ENCODE data around the gene CDK14.
"Not testable (repeated sequence)": the region's sequence is repeated elsewhere in the genome, so short reads cannot be mapped to it uniquely, and the experiment has no call there.

CDK14 gene

GRCh38 chr7:90777465-90777864 is 181.3 kb downstream of the CDK14 start:
- DNase-seq (ENCODE audit: low spot score) (no peak), FAIRE-seq (no peak)

- DNase-seq (ENCODE audit: low spot score) (no peak), FAIRE-seq (no peak)
Measured at GRCh38 chr7:90777886-90778285, 181.8 kb downstream of the CDK14 start.

- DNase-seq (ENCODE audit: low spot score) (no peak), FAIRE-seq (no peak)
Measured at GRCh38 chr7:90788052-90788451, 191.9 kb downstream of the CDK14 start.

- no peak for DNase-seq (ENCODE audit: low spot score)
- no peak for FAIRE-seq
Measured at GRCh38 chr7:90789736-90790306, 193.7 kb downstream of the CDK14 start.

- no peak for FAIRE-seq
- no peak for DNase-seq (ENCODE audit: low spot score)
Measured at GRCh38 chr7:90791596-90791995, 195.5 kb downstream of the CDK14 start.

GRCh38 chr7:90792301-90792700 is 196.2 kb downstream of the CDK14 start:
- DNase-seq (ENCODE audit: low spot score) (no peak), FAIRE-seq (no peak)

GRCh38 chr7:90794234-90794633 is 198.1 kb downstream of the CDK14 start:
- DNase-seq (ENCODE audit: low spot score); FAIRE-seq: not testable (repeated sequence)

- no peak for FAIRE-seq
Measured at GRCh38 chr7:90797596-90797995, 201.5 kb downstream of the CDK14 start.

GRCh38 chr7:90804370-90804769 is 208.2 kb downstream of the CDK14 start:
- FAIRE-seq: peak; percentile 74
- no peak for DNase-seq (ENCODE audit: low spot score)

More at GRCh38 chr7:90797596-90797995, 201.5 kb downstream of the CDK14 start:
- DNase-seq (ENCODE audit: low spot score): no peak

- not testable (repeated sequence) for FAIRE-seq; DNase-seq (ENCODE audit: low spot score)
Measured at GRCh38 chr7:90815552-90815951, 219.4 kb downstream of the CDK14 start.

- peak; percentile 99 for DNase-seq (ENCODE audit: low spot score)
- FAIRE-seq: peak; percentile 100
Measured at GRCh38 chr7:90816511-90817142, 220.5 kb downstream of the CDK14 start.

GRCh38 chr7:90817151-90817550 is 221.0 kb downstream of the CDK14 start:
- DNase-seq (ENCODE audit: low spot score): no peak
- no peak for FAIRE-seq

- FAIRE-seq (peak; percentile 71), DNase-seq (ENCODE audit: low spot score) (no peak)
Measured at GRCh38 chr7:90817846-90818245, 221.7 kb downstream of the CDK14 start.

- FAIRE-seq (no peak), DNase-seq (ENCODE audit: low spot score) (no peak)
Measured at GRCh38 chr7:90818341-90818740, 222.2 kb downstream of the CDK14 start.

GRCh38 chr7:90821961-90822620 is 226.0 kb downstream of the CDK14 start:
- DNase-seq (ENCODE audit: low spot score) (no peak), FAIRE-seq (no peak)

- DNase-seq (ENCODE audit: low spot score) (peak; percentile 68), FAIRE-seq (peak; percentile 93)
Measured at GRCh38 chr7:90824386-90825307, 228.5 kb downstream of the CDK14 start.

GRCh38 chr7:90825779-90826178 is 229.7 kb downstream of the CDK14 start:
- DNase-seq (ENCODE audit: low spot score) (no peak), FAIRE-seq (peak; percentile 55)

GRCh38 chr7:90828601-90829000 is 232.5 kb downstream of the CDK14 start:
- DNase-seq (ENCODE audit: low spot score) (no peak), FAIRE-seq (no peak)

- DNase-seq (ENCODE audit: low spot score) (no peak), FAIRE-seq (no peak)
Measured at GRCh38 chr7:90830308-90830707, 234.2 kb downstream of the CDK14 start.

GRCh38 chr7:90832726-90833125 is 236.6 kb downstream of the CDK14 start:
- DNase-seq (ENCODE audit: low spot score): no peak
- no peak for FAIRE-seq

GRCh38 chr7:90833443-90833842 is 237.3 kb downstream of the CDK14 start:
- FAIRE-seq (no peak), DNase-seq (ENCODE audit: low spot score) (no peak)

GRCh38 chr7:90834771-90835170 is 238.7 kb downstream of the CDK14 start:
- FAIRE-seq (no peak), DNase-seq (ENCODE audit: low spot score) (no peak)

Measured in RCC 7860 (cell line).